SU-DHL-6 (cell line): ENCODE measurements around the gene RAI14.
"Not testable (repeated sequence)": the region's sequence is repeated elsewhere in the genome, so short reads cannot be mapped to it uniquely, and the experiment has no call there.

Experiments used
- H2AFZ ChIP-seq: fragments of 200-600 bp; sonication (generic); 2 replicates; pipeline ENCODE4 v1.6.1; 2014; ENCODE audit warnings: low read depth, mild to moderate bottlenecking, moderate library complexity, mixed read lengths, antibody characterized with exemption, low read length; ENCODE audit not compliant: severe bottlenecking
- H3F3A ChIP-seq: fragments of 200-600 bp; shearing (Covaris generic); 2 replicates; pipeline ENCODE4 v1.6.0; 2016; ENCODE audit warnings: antibody characterized with exemption, mild to moderate bottlenecking; ENCODE audit not compliant: insufficient read depth
- H3K27ac ChIP-seq: fragments of 200-600 bp; sonication (generic); 2 replicates; pipeline ENCODE4 v1.5.1; 2016; ENCODE audit warnings: low read depth, mild to moderate bottlenecking, low read length, moderate library complexity, mixed read lengths
- H3K27me3 ChIP-seq: fragments of 200-600 bp; sonication (generic), shearing (Covaris generic); 2 replicates; pipeline ENCODE4 v1.6.0; 2014; ENCODE audit warnings: mild to moderate bottlenecking, low read length
- H3K36me3 ChIP-seq: fragments of 200-600 bp; sonication (generic); 2 replicates; pipeline ENCODE4 v1.6.1; 2014; ENCODE audit warnings: mild to moderate bottlenecking, low read length, mixed read lengths
- H3K4me2 ChIP-seq: fragments of 300-600, 200-600 bp; shearing (Covaris generic), sonication (generic); 2 replicates; pipeline ENCODE4 v1.6.0; 2014; ENCODE audit warnings: low read length, low read depth, mild to moderate bottlenecking; ENCODE audit not compliant: poor library complexity, severe bottlenecking
- H3K4me3 ChIP-seq: fragments of 200-600 bp; sonication (generic); 2 replicates; pipeline ENCODE4 v1.5.1; 2014; ENCODE audit warnings: antibody characterized with exemption, low read length, mild to moderate bottlenecking, mixed read lengths; ENCODE audit not compliant: insufficient read depth, poor library complexity, severe bottlenecking
- H3K79me2 ChIP-seq: fragments of 200-600 bp; sonication (generic); 2 replicates; pipeline ENCODE4 v1.6.1; 2014; ENCODE audit warnings: mild to moderate bottlenecking, low read length, moderate library complexity; ENCODE audit not compliant: insufficient read depth
- H3K9ac ChIP-seq: fragments of 200-600 bp; sonication (generic); 2 replicates; pipeline ENCODE4 v1.7.0; 2014; ENCODE audit warnings: mild to moderate bottlenecking, low read length
- H3K9me2 ChIP-seq: fragments of 200-600 bp; sonication (generic); replicated peaks from 2 replicates; pipeline ENCODE4 v1.6.1; 2014; ENCODE audit warnings: low read length; ENCODE audit not compliant: insufficient read depth
- H3K9me3 ChIP-seq: fragments of 200-600 bp; sonication (generic); 2 replicates; pipeline ENCODE4 v1.6.1; 2014; ENCODE audit warnings: low read length, mixed read lengths; ENCODE audit not compliant: insufficient read depth
- H4K20me1 ChIP-seq: fragments of 200-600 bp; sonication (generic); 2 replicates; pipeline ENCODE4 v1.6.1; 2014; ENCODE audit warnings: low read depth, mild to moderate bottlenecking, antibody characterized with exemption, low read length, moderate library complexity, mixed read lengths
- CTCF ChIP-seq: fragments of 200-600 bp; sonication (generic); IDR thresholded peaks from one replicate; pipeline ENCODE4 v1.5.1; 2017; ENCODE audit warnings: antibody characterized with exemption, mild to moderate bottlenecking, low read length, moderate library complexity; ENCODE audit not compliant: insufficient read depth, poor library complexity, severe bottlenecking
- EZH2phosphoT487 ChIP-seq: fragments of 200-600 bp; sonication (generic), shearing (Covaris generic); conservative IDR thresholded peaks from 2 replicates; pipeline ENCODE4 v1.6.1; 2018; ENCODE audit warnings: mild to moderate bottlenecking, antibody characterized with exemption, low read length, moderate library complexity, mixed read lengths

Gene RAI14

DNA sequence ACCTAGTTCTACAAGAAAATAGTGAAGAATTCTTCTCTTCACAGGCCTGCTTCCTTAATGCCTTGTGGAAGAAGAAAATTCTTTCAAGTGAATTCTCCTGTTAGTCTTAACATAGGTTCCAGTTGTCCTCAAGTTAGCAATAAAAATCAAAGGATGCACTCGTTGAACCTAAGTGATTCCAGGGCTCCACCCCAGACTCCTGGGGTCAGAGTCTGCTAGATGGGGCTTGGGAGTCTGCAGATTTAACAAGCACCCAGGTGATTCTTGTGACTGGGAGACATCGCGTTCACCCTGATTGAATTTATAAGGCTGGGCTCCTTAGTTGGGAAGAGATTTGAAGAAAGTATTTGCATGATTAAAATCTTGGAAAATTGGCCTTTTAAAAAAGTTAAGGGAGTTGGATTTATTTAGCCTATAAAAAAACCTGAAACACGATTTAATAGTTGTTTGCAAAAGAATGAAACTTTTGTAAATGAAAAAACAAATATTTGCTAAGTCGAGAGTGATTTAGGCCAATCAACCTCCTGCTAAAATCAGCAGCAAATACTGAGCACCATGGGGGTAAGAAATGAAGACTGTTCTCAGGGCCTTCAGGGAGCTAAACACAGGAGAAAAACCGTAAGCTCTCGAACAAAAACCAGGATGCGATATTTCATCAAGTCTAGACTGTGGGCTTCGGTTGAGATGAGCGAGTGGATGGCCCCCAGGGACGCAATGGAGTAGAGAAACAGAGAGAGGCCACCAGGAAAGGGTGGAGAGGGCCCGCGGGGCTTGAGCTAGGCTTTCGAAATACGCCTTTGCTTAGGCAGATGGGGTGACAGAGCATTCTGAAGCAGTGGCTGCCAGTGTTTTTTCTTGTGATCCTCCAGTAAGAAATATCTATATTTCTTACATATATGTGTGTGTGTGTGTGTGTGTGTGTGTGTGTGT lies 95.9 kb downstream of the RAI14 start:
- Histone ChIP-seq H3K79me2 (no peaks in the 10 kb centered on the region), H3K9ac (no peak overlapping the region)

DNA sequence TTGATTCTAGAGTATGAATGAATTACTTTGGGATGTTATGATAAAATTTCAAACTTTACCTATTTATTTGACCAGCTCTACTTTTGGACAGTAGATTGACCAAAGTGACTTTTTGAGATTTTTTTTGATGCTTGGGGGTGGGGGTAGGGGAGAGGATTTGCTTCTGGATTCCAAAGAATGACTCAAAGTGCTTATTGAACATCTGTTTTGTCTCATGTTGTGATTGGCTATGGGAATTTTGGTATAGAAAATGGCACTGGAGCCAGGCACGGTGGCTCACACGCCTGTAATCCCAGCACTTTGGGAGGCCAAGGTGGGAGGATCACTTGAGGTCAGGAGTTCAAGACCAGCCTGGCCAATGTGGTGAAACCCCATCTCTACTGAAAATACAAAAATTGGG lies 97.1 kb downstream of the RAI14 start:
- H3K27ac ChIP-seq, H3K79me2 ChIP-seq: not testable (repeated sequence)

More for the DNA sequence above, 95.9 kb downstream of the RAI14 start:
- H2AFZ ChIP-seq, result no peak overlapping the region
- no peak overlapping the region for H3K4me3 ChIP-seq
- no peaks in the 10 kb centered on the region for H3K9me2 ChIP-seq
- no peaks in the 10 kb centered on the region for H3K9me3 ChIP-seq
- H3K4me2 ChIP-seq, result no peak overlapping the region
- H4K20me1 ChIP-seq, result no peaks in the 10 kb centered on the region
- H3F3A ChIP-seq, result no peaks in the 10 kb centered on the region
- no peaks in the 10 kb centered on the region for H3K36me3 ChIP-seq
- H3K27ac ChIP-seq, result no peak overlapping the region
- H3K27me3 ChIP-seq, result no peaks in the 10 kb centered on the region
- TF ChIP-seq EZH2phosphoT487, result no peak
- no peak for TF ChIP-seq CTCF

GRCh38 chr5:34755926-34756325 lies 99.8 kb downstream of the RAI14 start:
- Histone ChIP-seq H3K36me3 (no peaks in the 10 kb centered on the region), H3K9me2 (no peaks in the 10 kb centered on the region), H3K79me2 (no peaks in the 10 kb centered on the region)

More for the DNA sequence above, 97.1 kb downstream of the RAI14 start:
- H2AFZ ChIP-seq, H3K9me2 ChIP-seq, H3F3A ChIP-seq, H3K9ac ChIP-seq, H3K9me3 ChIP-seq, H3K4me2 ChIP-seq, H3K36me3 ChIP-seq, H4K20me1 ChIP-seq, H3K4me3 ChIP-seq, H3K27me3 ChIP-seq: not testable (repeated sequence)

More at GRCh38 chr5:34755926-34756325, 99.8 kb downstream of the RAI14 start:
- H3K4me3 ChIP-seq, result no peak overlapping the region
- TF ChIP-seq EZH2phosphoT487, result no peak
- no peak for TF ChIP-seq CTCF
- no peak overlapping the region for H2AFZ ChIP-seq
- H3K27me3 ChIP-seq, result no peaks in the 10 kb centered on the region
- H3K9me3 ChIP-seq, result no peaks in the 10 kb centered on the region
- H3K27ac ChIP-seq, result no peak overlapping the region
- H3K9ac ChIP-seq, result no peak overlapping the region
- no peak overlapping the region for H3K4me2 ChIP-seq
- H4K20me1 ChIP-seq, result no peaks in the 10 kb centered on the region
- H3F3A ChIP-seq, result no peaks in the 10 kb centered on the region
